Pons (tissue), 1 donor: ENCODE measurements around the gene RAB33A.

ENCODE experiments used
- DNase-seq: peaks from one replicate; pipeline ENCODE4 v3.0.0-alpha.2; 2016; ENCODE audit warnings: low spot score

Gene RAB33A

GRCh38 chrX:130171446-130172126 is at the start of gene RAB33A:
RAB33A (plus strand) TSS chrX:130171962; CDS start chrX:130172063, 101 bp downstream.
- DNase-seq: peak; percentile 73

GRCh38 chrX:130124577-130124976 is 47.2 kb upstream of the RAB33A start:
- DNase-seq: no peak

- DNase-seq: peak; percentile 23
Observed at GRCh38 chrX:130125091-130125874, 46.5 kb upstream of the RAB33A start.

- DNase-seq: no peak
Observed at GRCh38 chrX:130130990-130131389, 40.8 kb upstream of the RAB33A start.

GRCh38 chrX:130136496-130136895 is 35.3 kb upstream of the RAB33A start:
- no peak for DNase-seq

- no peak for DNase-seq
Observed at GRCh38 chrX:130136961-130137360, 34.8 kb upstream of the RAB33A start.

- no peak for DNase-seq
Observed at GRCh38 chrX:130139474-130140201, 32.1 kb upstream of the RAB33A start.

GRCh38 chrX:130144509-130144908 is 27.3 kb upstream of the RAB33A start:
- no peak for DNase-seq

GRCh38 chrX:130145123-130145522 is 26.6 kb upstream of the RAB33A start:
- DNase-seq: no peak

DNA sequence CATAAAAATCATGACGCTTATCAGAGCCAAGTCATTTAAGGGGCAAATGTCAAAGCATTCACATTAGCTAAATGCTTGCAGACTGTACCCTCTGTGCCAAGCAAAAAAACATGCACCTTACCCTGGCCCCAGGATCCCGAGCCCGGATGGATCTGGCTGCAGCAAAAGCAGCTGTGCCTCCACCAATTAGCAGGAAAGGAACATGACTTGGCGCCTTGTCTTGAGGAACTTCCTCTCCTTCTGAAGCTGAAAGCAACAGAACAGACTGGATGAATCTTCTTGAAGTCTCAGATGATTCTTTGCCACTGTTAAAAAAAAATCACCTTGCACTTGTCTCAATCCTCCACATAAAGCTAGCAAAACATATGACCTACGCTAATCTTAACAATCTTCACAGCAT is 24.1 kb upstream of the RAB33A start:
- DNase-seq: no peak

- DNase-seq: no peak
Observed at GRCh38 chrX:130155564-130155963, 16.2 kb upstream of the RAB33A start.

GRCh38 chrX:130158311-130158710 is 13.5 kb upstream of the RAB33A start:
- DNase-seq: no peak

DNA sequence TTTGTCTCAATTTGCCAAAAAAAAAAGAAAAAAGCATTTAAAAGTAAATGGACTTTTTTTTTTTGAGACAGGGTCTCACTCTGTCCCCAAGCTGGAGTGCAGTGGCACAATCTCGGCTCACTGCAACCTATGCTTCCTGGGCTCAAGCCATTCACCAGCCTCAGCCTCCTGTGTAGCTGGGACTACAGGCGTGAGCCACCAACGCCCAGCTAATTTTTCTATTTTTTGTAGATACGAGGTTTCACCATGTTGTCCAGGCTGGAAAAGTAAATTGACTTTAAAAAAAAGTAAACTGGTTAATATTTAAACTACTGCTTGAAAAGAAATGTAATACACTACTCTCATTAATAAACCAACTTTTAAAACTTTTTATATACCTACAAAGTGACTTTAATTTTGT is 12.0 kb upstream of the RAB33A start:
- no peak for DNase-seq

DNA sequence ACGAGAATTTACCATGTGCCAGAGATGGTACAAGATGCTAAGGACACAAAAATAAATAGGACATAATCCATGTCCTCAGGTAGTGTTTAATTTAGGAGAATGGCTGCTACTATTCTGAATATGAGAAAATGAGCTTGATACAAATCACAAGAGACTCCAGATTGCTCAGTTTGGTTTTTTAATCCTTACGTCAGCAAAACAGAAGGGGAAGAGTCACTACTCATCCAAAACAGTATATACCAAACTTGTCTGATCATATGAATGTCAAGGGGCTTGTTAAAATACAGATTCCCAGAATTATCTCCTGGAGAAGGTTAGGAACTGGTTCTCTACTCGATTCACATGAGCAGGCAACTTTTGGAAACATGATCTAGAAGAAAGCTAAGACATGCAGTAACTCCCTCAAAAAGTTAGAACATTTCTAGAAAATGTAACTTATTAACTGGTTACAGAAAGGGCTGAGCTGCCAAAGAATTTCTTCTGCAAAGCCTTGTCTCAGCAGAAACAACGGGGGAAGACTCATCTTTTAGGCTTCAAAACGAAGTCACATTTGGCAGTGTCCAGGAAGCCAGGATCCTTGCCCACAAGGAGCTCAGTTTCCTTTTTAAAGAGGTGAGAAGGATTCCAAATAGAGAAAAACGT is 9.5 kb upstream of the RAB33A start:
- no peak for DNase-seq

- DNase-seq: no peak
Observed at GRCh38 chrX:130163398-130163797, 8.4 kb upstream of the RAB33A start.

- DNase-seq: peak; percentile 43
Observed at GRCh38 chrX:130165181-130165702, 6.5 kb upstream of the RAB33A start.

DNA sequence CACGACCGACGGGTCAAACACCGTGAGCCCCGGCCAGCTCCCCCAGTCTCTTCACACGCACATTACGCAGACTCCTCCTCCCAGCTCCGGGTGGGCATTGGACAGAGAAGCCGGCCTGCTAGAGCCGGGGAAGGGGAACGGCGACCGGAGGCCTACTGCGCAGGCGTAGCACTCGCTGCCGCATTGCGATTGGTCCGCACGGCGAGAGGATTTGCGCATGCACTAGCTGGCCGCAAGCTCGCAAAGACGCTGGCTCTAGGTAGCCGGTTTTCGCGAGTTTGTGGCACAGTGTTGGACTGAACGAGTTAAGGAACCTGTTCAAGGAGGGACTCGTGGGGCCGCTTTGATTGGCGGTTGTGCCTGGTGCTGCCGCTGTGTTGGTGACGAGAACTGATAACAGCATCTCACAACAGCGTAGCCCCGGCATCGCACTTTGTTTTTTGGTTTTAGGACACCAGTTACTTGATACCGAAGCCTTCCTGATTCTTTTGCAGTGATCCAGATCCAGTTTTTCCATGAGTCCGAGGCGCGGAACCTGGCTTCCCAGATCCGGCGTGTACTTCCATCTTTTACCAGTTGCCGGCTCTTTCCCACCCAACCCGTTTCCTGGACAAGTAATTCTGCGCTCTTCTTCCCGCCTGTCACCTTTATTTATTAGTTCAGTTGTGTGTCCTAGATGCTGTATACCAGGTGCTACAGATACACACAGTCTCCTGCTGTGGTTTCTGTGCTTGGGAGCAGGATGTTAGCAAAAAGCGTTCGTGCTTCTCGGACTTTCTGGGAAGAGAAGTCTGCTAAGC is 5.9 kb upstream of the RAB33A start, which contains the start of gene AIFM1:
Gene AIFM1 (minus strand): TSS at position 139 of the 800 bp plus-strand sequence. CDS start 185 bp downstream, outside the sequence.
- peak; percentile 89 for DNase-seq

DNA sequence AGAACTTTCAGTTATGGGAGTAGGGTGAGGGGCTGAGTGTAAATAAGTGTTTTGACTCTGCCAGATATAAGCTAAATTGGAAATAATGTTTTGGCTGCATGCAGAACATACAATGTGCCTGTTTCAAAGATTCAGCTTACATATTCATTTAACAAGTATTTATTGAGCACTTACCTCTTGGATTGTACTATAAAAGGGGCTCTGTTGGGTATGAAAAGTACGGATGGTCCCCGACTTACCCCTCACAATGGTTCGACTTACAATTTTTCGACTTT is 5.3 kb upstream of the RAB33A start:
- DNase-seq: peak; percentile 20

DNA sequence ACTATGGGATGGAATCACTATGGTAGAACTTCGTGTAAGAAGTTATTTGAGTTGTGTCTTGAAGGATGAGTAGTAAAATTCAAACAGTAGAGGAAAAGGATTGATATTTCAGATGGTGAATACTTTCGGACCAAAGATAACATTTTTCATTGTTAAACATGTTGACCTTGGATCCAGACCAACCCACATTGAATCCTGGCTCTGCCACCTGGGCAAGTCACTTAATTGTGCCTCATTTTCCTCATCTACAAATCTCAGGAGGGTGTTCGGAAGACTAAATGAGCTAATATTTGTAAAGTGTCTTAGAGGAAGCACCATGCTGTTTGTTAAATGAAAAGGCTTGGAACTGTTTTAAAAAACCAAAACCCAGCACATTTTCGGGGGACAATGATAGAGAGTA is 4.7 kb upstream of the RAB33A start:
- no peak for DNase-seq

DNA sequence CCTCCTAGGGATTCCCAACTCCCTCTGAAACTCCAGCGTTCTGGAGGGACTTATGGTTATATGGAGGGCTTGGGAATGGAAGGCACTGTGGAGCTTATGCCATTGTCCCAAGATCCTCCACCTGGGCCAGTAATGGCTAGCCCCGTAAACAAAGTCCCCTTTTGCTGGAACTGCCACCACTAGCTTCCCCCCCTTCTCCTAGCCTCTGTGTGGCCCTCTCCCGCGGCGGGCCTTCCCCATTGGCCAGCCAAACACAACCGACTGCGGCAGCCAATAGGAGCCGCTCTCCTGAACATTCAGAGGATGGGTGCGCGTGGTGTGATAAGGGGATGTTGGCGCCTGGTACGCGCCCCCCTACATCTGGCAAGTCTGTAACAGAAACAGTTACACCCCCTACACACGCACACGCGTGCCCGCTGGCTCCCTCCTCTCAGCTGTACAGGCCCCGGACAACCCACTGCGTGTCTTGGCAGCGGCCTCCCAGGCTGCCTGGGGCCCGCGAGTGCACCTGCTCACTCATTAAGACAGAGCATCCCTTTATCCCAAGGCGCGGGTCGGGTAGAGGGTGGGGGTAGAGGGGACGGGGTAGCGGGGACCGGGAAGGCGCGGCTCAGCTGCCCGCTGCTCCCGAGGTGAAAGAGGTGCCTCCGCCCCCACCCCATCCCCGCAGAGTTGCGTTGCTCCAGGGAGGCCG is 863 bp upstream of the RAB33A start:
- DNase-seq: peak; percentile 92
